ENCODE data around the gene IL1RAPL1. TPM values are rescaled to one million over a fixed set of nuclear protein-coding genes. Genes with fewer than 3 reads are reported as not detected.

The IL1RAPL1 gene
- total RNA-seq, 2 donors from 2014 or later: 0.54 TPM; not detected in 1

DNA sequence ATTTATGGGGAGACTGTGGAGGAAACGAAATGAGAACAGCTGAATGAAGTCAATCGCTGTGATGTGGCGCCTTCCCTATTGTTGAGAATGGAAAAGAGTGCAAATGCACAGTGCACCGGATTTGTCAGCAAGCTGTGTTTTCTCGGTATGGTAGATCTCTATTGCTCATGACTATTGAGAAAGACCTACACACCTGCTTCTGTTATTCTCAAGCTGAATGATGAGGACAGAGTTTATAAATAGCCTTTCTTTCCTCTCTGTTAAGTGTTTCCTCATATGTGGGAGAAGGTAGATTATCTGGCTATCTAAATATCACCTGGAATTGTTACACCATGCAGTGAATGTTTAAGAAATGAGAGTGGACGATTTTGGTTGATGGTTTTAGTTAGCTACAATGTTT, 650.7 kb downstream of the IL1RAPL1 start:
- ATAC-seq (ENCODE audit: insufficient number of reproducible peaks, low FRiP score, low read depth) (no peak), DNase-seq (ENCODE audit: low spot score) (no peak)
- Histone ChIP-seq H3K4me3 (no peak overlapping the region), H3K36me3 (no peaks in the 10 kb centered on the region), H3K27me3 (replicated peaks; ENCODE audit: insufficient read depth) (no peaks in the 10 kb centered on the region), H3K27ac (no peak overlapping the region), H3K9me3 (no peaks in the 10 kb centered on the region), H3K4me1 (ENCODE audit: control insufficient read depth in 1 of 2, low read depth in 2 of 2) (no peaks in the 10 kb centered on the region)
- TF ChIP-seq, protein P1, sequence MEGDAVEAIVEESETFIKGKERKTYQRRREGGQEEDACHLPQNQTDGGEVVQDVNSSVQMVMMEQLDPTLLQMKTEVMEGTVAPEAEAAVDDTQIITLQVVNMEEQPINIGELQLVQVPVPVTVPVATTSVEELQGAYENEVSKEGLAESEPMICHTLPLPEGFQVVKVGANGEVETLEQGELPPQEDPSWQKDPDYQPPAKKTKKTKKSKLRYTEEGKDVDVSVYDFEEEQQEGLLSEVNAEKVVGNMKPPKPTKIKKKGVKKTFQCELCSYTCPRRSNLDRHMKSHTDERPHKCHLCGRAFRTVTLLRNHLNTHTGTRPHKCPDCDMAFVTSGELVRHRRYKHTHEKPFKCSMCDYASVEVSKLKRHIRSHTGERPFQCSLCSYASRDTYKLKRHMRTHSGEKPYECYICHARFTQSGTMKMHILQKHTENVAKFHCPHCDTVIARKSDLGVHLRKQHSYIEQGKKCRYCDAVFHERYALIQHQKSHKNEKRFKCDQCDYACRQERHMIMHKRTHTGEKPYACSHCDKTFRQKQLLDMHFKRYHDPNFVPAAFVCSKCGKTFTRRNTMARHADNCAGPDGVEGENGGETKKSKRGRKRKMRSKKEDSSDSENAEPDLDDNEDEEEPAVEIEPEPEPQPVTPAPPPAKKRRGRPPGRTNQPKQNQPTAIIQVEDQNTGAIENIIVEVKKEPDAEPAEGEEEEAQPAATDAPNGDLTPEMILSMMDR (IDR thresholded peaks at IDR 0.05): no peak

DNA sequence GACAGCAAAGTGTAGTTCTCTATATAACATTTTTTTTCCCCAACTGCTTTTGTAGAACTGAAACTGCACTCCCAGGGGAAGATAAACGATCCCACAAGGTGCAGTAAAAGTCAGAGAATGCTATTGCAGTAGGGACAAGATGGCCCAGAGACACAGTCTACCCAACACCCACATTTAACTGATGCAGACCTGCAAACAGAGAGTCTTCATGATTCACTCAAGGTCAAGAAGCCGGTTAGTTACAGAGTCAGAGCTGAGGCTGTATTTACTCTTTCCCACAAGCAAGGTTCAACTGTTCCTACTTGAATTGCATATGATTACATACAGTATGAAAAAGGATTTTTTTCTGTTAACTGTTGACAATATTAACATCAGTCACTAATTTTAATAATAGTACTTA, 654.6 kb downstream of the IL1RAPL1 start:
- no peaks in the 10 kb centered on the region for H3K36me3 ChIP-seq
- TF ChIP-seq, protein P1 (IDR thresholded peaks at IDR 0.05): no peak
- ATAC-seq (ENCODE audit: insufficient number of reproducible peaks, low FRiP score, low read depth) (no peak), DNase-seq (ENCODE audit: low spot score) (no peak)
- H3K27me3 ChIP-seq (replicated peaks; ENCODE audit: insufficient read depth): no peaks in the 10 kb centered on the region
- H3K4me3 ChIP-seq: no peak overlapping the region
- no peak overlapping the region for H3K27ac ChIP-seq
- no peaks in the 10 kb centered on the region for H3K9me3 ChIP-seq
- H3K4me1 ChIP-seq (ENCODE audit: control insufficient read depth in 1 of 2, low read depth in 2 of 2): no peaks in the 10 kb centered on the region

DNA sequence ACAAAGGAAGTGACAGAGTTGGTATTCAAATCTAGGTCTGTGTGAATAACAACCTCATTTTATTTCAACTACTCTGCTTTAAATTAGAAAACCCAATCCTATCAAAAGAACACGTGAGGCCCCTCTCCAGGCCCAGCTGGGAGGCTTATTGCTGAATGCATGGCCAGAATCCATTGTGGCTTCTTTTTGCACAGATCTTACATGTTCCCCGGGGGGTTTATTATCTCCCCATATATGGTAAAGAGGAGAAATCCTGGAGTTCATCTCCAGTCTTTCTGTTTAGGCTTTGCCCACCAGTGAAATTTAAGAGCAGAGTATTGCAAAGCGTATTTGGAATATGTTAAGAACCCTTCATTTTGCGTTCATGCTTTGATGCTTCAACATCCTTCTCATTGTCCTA, 655.6 kb downstream of the IL1RAPL1 start:
- ATAC-seq (ENCODE audit: insufficient number of reproducible peaks, low FRiP score, low read depth) (no peak), DNase-seq (ENCODE audit: low spot score) (no peak)
- H3K9me3 ChIP-seq: no peaks in the 10 kb centered on the region
- H3K36me3 ChIP-seq: no peaks in the 10 kb centered on the region
- no peaks in the 10 kb centered on the region for H3K27me3 ChIP-seq (replicated peaks; ENCODE audit: insufficient read depth)
- no peaks in the 10 kb centered on the region for H3K4me1 ChIP-seq (ENCODE audit: control insufficient read depth in 1 of 2, low read depth in 2 of 2)
- H3K27ac ChIP-seq: no peak overlapping the region
- TF ChIP-seq, protein P1 (IDR thresholded peaks at IDR 0.05): no peak
- no peak overlapping the region for H3K4me3 ChIP-seq

DNA sequence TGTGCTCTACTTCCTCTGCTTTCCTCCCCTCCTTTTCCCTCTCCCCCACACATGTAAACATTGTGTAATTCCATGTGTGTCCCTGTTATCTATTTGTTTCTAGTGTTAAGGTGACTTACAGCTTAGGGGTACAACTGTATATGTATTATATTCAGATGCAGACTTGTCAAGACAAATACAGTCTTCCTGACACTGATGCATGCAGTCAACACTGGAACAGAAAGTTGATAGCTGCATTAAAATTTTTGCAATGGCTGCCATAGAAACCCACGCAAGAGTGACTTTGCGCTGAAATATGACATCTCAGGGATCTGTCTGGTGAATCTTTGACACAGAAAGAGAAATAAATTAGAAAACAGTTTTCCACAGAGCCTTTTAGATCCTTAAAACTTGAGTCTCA, 656.7 kb downstream of the IL1RAPL1 start:
- no peaks in the 10 kb centered on the region for H3K4me1 ChIP-seq (ENCODE audit: control insufficient read depth in 1 of 2, low read depth in 2 of 2)
- ATAC-seq (ENCODE audit: insufficient number of reproducible peaks, low FRiP score, low read depth) (no peak), DNase-seq (ENCODE audit: low spot score) (no peak)
- TF ChIP-seq, protein P1 (IDR thresholded peaks at IDR 0.05): no peak
- no peak overlapping the region for H3K27ac ChIP-seq
- H3K36me3 ChIP-seq: no peaks in the 10 kb centered on the region
- H3K9me3 ChIP-seq: no peaks in the 10 kb centered on the region
- no peak overlapping the region for H3K4me3 ChIP-seq
- H3K27me3 ChIP-seq (replicated peaks; ENCODE audit: insufficient read depth): no peaks in the 10 kb centered on the region

DNA sequence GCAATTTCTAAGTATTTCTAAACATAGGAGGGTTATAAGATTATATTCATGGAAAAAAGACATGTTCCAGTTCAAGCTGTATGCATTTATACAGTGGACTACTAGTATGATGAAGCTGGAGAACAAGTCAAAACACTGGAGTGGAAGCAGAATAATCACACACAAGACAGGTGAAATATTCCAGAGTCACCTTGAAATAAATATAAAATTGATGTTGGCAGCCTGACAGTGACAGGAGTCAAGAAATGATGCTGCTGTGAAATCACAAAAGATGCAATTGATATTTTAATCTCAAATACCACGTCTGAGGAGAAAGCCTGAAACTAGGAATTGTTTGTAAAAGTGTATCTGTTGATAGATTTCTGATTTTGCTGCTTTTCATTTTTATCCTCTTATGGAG, 667.3 kb downstream of the IL1RAPL1 start:
- no peak for DNase-seq (ENCODE audit: low spot score)
- Histone ChIP-seq H3K4me1 (ENCODE audit: control insufficient read depth in 1 of 2, low read depth in 2 of 2) (peaks cover 0 to 5% of the 10 kb centered on the region in 2 donors), H3K27ac (no peak overlapping the region), H3K9me3 (no peaks in the 10 kb centered on the region), H3K36me3 (no peaks in the 10 kb centered on the region), H3K27me3 (replicated peaks; ENCODE audit: insufficient read depth) (no peaks in the 10 kb centered on the region), H3K4me3 (no peak overlapping the region)
- TF ChIP-seq, protein P1 (IDR thresholded peaks at IDR 0.05): no peak
- no peak for ATAC-seq (ENCODE audit: insufficient number of reproducible peaks, low FRiP score, low read depth)

All from thoracic aorta (tissue), 2 donors.